SK-N-MC (cell line): ENCODE measurements around the gene SERBP1.

Experiments
- EZH2 ChIP-seq: fragments of 200-600 bp; sonication (generic); IDR thresholded peaks from one replicate; pipeline ENCODE4 v1.6.1; 2017; ENCODE audit warnings: antibody characterized with exemption
- POLR2AphosphoS5 ChIP-seq: IDR thresholded peaks from 2 replicates; pipeline ENCODE4 v1.6.1; 2012; ENCODE audit warnings: mild to moderate bottlenecking, low read depth, low read length, borderline replicate concordance

GRCh38 chr1:67472056-67472455 lies 41.9 kb upstream of the SERBP1 start:
- TF ChIP-seq EZH2 (no peak), POLR2AphosphoS5 (no peak)
